DLD1 (cell line): ENCODE results near the gene ELAVL1.

ENCODE experiments used
- in situ Hi-C: cut with HindIII; loops from 2 replicates; pipeline ENCODE4 v1.10.0; 2017; ENCODE audit warnings: low sequenced_read_pairs

Gene ELAVL1

GRCh38 chr19:8022275-8022674 is 16.8 kb upstream of the ELAVL1 start:
- in situ Hi-C loops = no loop called here

GRCh38 chr19:8021374-8021773 is 15.9 kb upstream of the ELAVL1 start:
- in situ Hi-C loops = no loop called here

DNA sequence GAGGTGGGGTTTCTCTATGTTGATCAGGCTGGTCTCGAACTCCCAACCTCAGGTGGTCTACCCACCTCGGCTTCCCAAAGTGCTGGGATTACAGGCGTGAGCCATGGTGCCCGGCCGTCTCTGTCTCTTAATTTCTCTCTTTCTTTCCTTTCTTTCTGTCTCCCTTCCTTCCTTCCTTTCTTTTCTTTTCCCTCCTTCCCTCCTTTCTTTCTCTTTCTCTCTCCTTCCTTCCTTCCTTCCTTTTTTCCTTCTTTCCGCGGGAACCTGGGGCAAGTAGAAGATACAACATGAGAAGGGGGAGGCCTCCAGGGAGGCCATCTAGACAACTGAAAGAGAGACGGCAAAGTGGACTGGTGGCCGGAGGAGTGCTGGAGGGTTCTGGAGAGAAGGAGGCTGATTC is 15.2 kb upstream of the ELAVL1 start:
- in situ Hi-C loops = no loop called here

GRCh38 chr19:8017808-8018207 is 12.4 kb upstream of the ELAVL1 start:
- in situ Hi-C loops = no loop called here

DNA sequence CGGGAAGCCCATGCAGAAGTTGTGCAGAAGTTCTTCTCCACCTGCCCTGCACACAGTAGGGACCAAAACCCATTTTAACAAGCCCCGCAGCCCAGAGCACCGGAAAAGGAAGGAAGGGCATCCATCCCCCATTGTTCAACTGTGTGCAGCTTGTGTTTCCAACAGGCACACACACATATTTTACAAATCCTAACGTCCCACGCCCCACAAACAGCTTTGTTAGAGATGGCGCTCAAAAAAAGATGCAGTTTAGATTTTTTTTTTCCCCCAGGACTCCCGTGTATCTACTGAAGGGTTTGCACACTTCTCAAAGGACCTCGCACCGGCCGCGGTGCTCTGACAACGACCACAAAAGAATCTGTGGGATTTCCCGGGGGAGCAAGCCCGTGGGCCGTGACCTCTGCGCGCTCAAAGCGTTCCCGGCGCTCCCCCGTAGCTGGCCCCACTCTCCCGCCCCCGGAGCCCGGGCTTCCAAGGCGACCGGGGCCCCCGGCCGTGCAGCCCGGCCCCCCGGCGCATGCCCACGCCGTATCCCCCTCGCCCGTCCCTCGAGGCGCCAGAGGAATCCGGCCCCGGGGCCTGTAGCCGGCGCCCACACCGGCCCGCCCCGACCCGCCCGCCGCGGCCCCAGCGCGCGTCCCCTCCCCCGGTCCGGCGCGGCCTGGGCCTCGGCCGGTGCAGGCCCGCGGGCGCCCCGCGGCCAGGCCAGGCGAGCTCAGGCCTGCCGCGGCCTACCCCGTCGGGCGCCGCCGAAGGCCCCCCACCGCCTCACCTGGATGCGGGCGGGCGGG is 523 bp downstream of the ELAVL1 start:
- in situ Hi-C loops = no loop called here

- in situ Hi-C loops = no loop called here
Observed at GRCh38 chr19:8004001-8004400, 1.4 kb downstream of the ELAVL1 start.

- in situ Hi-C loops = no loop called here
Observed at GRCh38 chr19:8001995-8002849, 3.2 kb downstream of the ELAVL1 start.

GRCh38 chr19:8001651-8001994 is 3.8 kb downstream of the ELAVL1 start:
- in situ Hi-C loops = no loop called here

GRCh38 chr19:8000298-8001038 is 5.0 kb downstream of the ELAVL1 start:
- in situ Hi-C loops = no loop called here

GRCh38 chr19:7999376-7999775 is 6.1 kb downstream of the ELAVL1 start:
- in situ Hi-C loops = no loop called here

- in situ Hi-C loops = no loop called here
Observed at GRCh38 chr19:7997809-7998480, 7.5 kb downstream of the ELAVL1 start.

DNA sequence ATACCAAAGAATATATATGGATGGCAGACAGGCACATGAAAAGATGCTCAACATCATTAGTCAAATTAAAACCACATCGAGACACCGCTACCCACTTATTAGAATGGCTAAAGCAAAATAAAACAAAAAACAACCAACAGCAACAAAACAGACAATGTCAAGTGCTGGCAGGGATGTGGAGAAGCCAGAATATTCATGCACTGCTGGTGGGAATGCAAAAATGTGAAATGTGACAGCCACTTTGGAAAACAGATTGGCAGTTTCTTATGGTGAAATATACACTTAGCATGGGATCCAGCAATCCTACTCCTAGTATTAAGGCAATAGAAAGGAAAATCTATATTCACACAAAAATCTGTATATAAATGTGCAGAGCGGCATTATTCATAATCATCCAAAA is 8.6 kb downstream of the ELAVL1 start:
- in situ Hi-C loops = no loop called here

GRCh38 chr19:7995810-7996158 is 9.7 kb downstream of the ELAVL1 start:
- in situ Hi-C loops = no loop called here

DNA sequence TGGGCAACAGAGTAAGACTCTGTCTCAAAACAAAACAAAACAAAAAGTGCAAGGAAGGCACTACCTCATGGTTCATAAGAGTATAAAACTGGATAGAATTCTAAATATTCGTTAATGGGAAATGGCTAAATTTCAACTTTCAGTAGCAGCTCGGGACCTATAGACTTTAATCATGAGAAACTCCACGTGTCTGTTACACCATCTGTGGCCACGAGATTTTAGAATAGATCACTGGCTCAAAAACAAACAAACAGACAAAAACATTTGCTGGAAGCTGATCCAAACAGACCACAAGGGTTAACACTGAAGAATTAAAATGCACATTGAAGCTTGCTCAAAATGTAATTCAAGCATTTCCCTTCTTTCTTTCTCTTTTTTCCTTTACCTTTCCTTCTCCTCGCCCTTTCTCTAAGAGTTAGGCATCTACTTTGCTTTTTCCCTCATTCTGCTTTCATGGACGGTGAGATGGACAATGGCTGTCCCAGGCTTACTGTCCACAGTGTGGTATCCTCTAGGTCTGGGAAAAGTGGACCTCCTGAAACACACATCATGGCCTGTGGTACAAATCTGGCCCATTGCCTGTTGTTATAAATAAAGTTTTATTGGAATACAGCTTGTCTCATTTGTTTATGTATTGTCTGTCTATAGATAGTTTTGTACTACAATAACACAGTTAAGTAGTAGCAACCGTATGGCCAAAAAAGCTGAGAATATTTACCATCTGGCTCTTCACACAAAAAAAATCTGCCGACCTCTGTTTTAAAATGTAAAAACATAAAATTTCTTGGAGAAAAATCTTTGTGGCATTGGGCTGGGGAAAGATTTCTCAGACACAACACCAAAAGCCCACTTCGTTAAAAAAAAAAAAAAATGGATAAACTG is 10.3 kb downstream of the ELAVL1 start:
- in situ Hi-C loops = no loop called here

- in situ Hi-C loops = no loop called here
Observed at GRCh38 chr19:7994114-7994513, 11.3 kb downstream of the ELAVL1 start.

DNA sequence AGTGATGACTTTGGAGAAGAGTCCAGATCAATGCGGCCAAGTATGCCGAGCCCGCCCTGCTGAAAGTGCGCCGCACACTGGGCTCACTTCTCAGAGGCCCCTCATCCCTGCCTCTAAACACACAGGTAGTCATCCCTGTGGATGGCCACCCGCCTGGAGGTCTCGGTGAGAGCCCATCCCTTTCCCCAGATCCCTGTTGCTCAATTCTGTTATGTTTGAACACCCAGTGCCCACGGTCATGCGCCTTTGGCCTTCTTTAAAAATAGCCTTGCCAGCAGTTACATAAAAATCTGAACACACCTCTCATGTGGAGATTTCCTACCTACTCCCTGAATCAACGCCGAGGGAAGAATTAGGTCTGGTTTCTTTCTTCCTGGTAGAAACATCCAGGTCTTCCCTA is 11.9 kb downstream of the ELAVL1 start:
- in situ Hi-C loops = no loop called here

GRCh38 chr19:7992575-7992974 is 12.9 kb downstream of the ELAVL1 start:
- in situ Hi-C loops = no loop called here

- in situ Hi-C loops = no loop called here
Observed at GRCh38 chr19:7989071-7989575, 16.3 kb downstream of the ELAVL1 start.

DNA sequence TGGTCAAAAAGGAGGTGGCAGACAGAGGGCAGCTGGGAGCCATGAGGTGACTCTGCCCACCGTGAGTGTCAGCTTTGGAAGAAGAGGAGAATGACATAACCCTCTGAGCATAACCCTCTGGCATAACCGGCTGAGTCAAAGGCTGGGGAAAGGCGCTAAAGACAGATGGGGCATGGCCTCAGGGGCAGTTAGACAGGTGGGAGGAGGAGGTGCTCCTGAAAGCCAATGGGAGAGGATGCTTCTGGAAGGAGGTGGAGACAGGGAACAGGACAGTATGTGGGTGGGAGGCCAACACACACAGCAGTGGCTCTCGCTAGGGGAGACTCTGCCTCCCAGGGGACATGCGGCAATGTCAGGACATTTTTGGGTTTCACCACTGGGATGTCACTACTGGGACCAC is 17.1 kb downstream of the ELAVL1 start:
- in situ Hi-C loops = no loop called here
